HFF-Myc (cell line): ENCODE results near the gene FOXK2.
A peak's percentile ranks its signal among the peaks of the same experiment; 100 is the strongest.

Experiments used
- DNase-seq: peaks from one replicate; pipeline ENCODE4 v3.0.0-alpha.2; 2011; ENCODE audit warnings: low read depth; ENCODE audit errors: extremely low read depth
- H3K4me3 ChIP-seq: replicated peaks from 2 replicates; pipeline ENCODE4 v1.5.1; 2011; ENCODE audit warnings: low read depth, mild to moderate bottlenecking, control low read depth, low read length
- CTCF ChIP-seq: IDR thresholded peaks from 2 replicates; pipeline ENCODE4 v1.5.1; 2012; ENCODE audit warnings: mild to moderate bottlenecking, low read depth, low read length, control low read depth; ENCODE audit errors: missing control alignments

Gene FOXK2

GRCh38 chr17:82494236-82495055 lies 25.1 kb upstream of the FOXK2 start:
- H3K4me3 ChIP-seq: no peak overlapping the region
- peak; percentile 98 for DNase-seq
- peak; percentile 92 for TF ChIP-seq CTCF

GRCh38 chr17:82495844-82496528 lies 23.5 kb upstream of the FOXK2 start:
- no peak for DNase-seq
- no peak overlapping the region for H3K4me3 ChIP-seq

GRCh38 chr17:82496529-82497434 lies 22.8 kb upstream of the FOXK2 start:
- no peak for DNase-seq
- peak overlapping the region; percentile 44 for H3K4me3 ChIP-seq
- TF ChIP-seq CTCF: no peak

More at GRCh38 chr17:82495844-82496528, 23.5 kb upstream of the FOXK2 start:
- no peak for TF ChIP-seq CTCF

- DNase-seq: no peak
- H3K4me3 ChIP-seq: peak overlapping the region; percentile 38
- no peak for TF ChIP-seq CTCF
Measured at GRCh38 chr17:82497483-82498405, 21.8 kb upstream of the FOXK2 start.

- no peak for DNase-seq
Measured at GRCh38 chr17:82502207-82502606, 17.3 kb upstream of the FOXK2 start.

More at GRCh38 chr17:82502207-82502606, 17.3 kb upstream of the FOXK2 start:
- no peak overlapping the region for H3K4me3 ChIP-seq
- TF ChIP-seq CTCF: no peak
